GM18909 (cell line): Measurements from ENCODE around the gene LMX1A.

Experiments
- ATAC-seq: cut with Tn5 transposase; IDR thresholded peaks from one replicate; pipeline ENCODE4 v1.9.1; 2021; ENCODE audit warnings: mild to moderate bottlenecking; ENCODE audit not compliant: unreplicated experiment, poor library complexity

The LMX1A gene

DNA sequence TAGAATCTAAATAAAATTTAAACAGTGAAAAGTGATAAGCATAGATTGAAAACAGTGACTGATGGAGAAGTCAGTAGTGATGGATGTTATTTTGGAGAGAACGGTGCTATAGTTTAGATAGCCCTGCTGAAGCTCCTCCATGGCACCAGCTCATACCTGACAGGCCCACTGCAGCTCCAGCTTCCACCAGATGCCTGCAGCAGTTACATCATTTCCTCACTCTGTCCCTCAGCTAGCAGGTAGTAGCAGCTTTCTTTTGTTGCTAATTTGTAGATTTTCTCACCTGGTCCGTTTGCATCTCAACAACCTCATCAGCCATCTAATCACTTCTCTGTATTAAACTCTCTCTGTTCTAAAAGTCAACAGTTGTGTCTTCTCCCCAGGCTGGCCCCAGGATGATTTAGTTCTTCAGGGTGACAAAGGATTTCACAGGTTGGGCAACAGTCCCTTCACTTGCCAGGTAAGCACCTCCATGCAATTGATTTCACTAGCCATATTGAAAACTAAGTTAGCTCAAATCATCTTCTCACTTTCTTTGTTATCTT, 128.3 kb downstream of the LMX1A start:
- ATAC-seq = no peak

DNA sequence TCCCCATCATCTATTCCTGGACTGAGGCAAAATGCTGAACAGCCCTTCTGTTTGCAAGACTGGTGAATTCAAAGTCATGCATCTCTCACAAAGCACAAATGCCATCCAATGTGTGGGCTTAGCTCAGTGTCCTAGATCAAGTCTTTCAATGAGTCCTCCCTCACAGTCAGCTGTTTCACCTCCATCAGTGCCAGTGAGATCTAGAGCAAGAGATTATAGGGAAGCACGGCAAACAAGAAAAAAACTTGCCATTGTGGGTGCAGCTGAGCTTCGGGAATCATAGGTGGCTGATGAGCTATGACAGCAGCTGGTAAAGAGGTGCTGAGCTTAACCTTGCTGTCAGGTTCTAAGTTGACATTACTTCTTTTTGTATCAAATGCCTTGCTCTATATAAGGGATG, 130.2 kb downstream of the LMX1A start:
- no peak for ATAC-seq

DNA sequence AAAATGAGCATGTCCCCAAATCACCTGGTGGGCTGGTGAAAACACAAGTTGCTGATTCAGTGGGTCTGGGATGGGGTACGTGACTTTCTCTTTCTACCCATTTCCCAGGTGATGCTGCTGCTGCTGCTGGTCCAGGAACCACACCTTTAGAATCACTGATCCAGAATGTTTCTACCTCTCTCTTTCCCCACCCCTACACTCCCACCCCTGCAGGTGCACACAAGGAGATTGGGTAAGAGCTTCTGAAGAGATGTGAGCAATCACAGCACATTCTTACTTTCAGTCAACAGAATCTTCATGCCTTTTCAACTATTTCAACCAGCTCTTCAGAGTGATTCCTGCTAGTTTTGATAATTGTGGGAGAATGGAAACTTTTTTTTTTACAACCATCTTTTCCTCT, 130.9 kb downstream of the LMX1A start:
- ATAC-seq = no peak

DNA sequence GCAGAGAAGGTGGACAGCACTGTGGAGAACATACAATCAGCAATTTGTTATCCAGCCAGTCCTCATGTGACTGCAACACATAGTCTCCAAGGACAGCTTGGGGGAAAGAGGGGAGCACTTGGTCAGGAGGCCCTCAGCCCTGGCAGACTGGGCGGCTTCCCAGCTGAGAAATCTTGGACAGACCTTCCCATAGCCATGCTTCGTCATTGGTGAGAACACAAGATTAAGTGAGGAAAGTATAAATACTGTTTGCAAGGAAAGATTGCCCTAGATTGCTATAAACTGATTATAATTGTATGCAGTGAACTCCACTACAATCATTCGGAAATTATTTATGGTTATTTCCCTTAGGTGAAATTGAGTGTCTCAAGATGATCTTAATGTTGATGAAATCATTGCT, 131.5 kb downstream of the LMX1A start:
- ATAC-seq = no peak

DNA sequence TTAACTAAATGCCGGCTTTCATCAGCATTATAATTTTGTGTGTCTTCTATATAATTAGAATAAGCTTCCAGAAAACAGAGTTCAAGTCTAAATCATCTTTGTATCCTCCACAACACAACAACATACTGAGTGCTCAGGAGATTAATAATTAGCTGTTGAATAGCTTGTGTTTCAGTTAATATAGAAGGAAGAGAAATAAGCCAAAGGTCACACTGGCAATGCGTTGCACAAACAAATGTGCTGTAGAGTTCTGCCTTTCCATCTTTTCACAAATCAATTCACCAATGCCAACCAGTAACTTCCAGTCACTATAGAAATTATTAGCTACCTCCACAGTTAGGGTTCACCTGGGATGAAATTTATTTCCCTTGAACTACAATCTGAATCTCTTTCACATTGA, 132.0 kb downstream of the LMX1A start:
- no peak for ATAC-seq

DNA sequence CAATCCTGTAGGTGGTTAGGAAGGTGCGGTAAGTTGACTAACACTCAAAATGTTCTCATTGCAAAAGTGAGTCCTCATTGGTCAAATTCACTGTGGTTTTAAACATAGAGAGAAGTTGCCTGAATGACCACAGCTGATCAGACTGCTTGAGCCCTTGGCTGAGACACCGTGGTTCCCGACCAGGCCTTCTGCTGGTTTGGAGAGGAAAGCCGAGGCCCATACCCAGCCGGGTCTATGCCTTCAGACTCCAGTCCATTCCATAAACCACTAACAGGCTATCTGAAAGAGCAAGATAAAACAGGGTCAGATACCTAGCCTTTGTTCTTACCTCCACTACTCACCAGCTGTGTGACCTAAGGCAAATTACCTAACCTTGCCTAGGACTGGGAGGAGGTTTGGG, 133.9 kb downstream of the LMX1A start:
- no peak for ATAC-seq

DNA sequence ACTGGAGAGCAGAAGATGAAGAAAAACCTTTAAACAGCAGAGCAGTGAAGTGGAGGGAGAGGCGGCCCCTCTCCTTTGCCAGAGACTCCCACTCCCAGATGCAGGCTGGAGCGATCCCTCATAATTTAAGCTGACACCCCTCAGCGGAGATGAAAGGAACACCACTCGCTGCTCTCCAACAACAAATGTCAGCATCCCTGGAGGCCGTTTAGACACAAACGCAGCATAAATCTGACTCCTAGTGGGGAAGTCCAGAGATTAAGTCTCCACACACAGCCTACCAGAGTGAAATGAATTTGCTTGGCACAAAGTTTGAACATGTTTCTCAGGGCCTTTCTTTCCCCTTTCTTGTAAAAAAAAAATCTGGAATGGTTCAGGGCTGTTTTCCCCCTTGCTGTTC, 137.8 kb downstream of the LMX1A start:
- ATAC-seq = no peak

DNA sequence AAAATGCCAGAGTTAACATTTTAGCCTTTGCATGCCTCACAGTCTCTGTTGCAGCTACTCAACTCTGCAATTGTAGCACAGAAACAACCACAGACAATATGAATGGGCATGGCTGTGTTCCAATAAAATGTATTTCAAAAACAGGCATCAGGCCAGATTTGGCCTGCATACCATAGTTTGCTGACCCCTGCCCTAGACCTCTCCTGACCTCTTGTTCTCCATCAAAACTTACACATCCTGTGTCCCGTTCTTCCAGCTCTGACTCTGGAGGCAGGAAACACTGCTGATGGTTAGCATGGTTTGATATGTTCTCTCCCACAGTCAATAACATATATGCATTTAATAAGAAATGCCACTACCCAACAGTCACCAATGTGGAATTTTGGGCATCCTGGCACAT, 138.6 kb downstream of the LMX1A start:
- no peak for ATAC-seq

DNA sequence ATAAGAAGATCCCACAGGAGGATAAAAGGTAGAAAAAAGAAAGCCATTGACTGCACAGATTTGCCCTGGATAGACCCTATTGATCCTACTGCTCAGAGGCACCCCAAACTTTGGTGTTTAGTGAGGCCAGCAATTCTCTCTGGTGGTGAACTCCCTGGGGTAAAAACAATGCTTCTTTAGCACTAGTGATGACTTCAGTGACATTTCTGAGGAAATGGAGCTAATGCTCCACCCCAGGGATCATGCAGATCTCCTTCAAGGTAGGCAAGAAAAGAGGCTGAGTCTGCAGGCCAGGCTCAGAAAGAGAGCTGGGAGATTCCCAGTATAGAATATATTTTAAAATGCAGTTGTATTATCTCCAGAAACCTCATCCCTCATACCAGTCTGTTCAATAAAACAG, 140.3 kb downstream of the LMX1A start:
- no peak for ATAC-seq

DNA sequence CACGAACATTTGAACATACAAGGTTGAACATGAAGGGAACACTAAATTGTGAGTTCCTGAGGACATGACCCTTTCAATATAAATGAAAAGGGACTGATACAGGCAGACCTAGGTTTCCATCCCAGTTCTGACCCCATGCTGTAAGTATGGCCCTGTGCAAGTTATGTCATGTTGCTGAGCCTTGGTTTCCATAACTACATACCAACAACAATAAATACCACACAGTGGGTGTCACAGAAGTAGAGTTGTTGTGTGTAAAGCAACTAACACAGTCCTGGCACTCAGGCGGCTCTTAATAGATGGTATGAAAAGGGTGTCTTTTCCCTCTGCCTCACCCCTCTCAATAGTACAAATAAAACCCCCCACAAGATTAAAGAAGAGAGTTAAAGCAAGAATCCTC, 140.8 kb downstream of the LMX1A start:
- no peak for ATAC-seq

DNA sequence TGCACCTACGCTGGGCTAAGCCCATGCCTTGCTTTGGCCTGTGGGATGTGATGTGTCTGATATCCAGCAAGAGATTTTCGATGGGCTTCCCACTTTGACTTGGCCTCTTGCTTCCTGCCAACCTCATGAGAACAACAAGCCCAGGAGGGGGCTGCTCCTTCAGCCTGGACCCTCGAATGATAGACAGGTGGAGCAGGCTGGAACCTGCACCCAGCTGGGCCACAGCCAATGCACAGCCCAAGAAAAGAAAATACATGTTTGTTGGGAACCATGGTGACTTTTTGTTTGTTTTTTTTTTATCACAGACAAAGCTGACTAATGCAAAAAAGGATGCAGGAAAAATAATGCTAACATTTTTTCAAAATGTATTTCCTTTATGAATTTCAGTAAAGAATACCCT, 144.3 kb downstream of the LMX1A start:
- no peak for ATAC-seq

DNA sequence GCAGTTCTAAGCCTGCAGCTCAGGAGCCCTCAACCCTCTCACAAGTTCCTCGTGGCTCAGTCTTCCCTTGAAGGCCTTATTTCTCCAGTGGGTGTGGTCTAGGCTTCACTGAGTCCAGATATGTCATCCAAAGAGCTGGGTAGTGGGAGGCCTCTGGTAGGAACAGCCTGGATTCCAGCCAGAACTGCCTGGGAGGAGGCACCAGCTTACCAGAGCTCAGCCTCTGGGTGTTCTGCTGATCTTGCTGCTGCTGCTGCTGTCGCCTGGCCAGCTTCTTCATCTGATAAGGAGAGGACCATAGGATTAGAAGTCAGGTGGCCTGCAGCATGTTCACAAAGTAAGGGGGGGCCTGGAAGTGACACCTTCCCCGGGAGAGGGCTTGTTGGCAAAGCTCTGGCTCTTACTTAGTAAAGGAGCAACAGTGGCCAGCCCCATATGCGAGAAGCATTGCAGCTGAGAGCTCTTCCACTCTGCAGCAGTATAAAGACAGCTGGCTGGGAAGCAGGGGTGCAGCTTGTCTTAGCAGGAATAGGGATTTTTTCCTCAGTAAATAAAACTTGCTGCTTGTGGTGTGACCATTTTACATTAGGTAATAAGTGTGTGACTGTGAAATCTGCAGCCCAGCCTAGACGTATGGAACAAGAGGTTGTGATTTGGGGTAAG, 148.5 kb downstream of the LMX1A start:
- no peak for ATAC-seq

DNA sequence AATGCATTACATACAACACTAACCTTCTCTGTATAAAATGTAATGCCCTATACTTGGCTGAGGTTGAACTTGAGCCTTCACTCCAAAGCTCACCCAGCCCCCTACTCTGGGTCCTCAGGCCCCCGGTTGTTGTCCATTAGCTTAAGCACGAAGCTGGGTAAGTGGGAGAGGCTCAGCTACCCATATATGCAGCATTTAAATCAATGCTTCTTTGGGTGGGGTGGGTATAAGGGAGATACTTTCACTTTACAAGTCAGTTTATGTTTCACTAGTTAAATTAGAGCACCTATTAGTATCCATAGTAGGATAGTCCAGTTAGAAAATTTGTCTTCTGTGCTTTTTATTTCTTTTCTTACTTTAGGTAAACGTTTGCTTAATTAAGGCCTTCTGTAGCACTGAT, 151.4 kb downstream of the LMX1A start:
- ATAC-seq = no peak

DNA sequence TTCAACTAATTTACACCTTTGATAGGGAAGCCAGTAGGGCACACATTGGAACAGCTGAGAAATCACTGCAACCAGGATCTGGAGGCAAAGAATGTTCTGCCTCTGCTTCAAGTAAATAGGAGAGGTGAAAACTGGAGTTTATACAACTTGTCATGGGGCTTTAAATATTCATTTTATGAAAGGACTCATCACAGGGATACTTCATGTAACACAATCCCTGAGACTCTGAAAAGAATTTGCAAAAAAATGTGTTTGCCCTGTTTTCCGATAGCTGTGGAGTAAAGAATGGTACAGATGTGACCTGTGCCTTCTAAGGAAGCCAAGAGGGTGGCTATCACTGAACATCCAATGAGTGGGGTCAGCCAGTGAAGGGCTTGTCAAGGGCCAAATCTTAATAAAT, 152.0 kb downstream of the LMX1A start:
- no peak for ATAC-seq

DNA sequence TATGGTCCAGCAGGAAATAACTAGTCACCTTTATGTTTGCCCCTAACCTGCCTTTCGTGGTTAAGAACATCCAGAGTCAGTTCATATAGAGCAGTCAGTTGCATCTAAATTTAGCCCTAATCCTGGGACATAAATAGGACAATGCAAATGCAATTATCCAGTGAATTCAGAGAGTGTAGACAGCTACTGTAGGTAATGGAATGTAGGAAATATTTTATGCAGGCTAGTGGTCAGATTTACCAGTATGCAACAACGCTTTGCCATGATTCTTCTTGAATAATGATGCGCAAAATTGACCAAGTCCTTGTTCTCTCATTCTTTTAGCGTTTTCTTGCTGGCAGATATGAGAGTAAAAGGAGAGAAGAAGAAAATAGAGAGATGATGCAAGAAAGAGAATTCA, 165.4 kb downstream of the LMX1A start:
- ATAC-seq = no peak

DNA sequence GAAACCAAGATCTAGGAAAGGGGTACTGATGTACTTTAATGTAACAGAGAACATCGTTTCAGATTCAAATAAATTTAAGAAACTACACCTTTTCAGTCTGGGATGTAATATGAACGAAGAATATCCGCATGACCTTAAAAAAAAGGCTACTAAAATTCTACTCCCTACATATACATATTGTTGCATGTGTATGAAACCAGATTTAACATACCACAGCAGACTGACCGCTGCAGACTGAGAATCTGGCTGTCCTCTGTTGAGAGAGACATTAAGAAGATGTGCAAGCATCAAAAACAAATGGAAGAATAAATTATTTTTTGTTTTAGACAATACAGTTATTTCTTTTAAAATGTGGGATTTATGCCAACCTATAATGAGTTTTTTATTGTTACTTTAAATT, 166.6 kb downstream of the LMX1A start:
- ATAC-seq = no peak

DNA sequence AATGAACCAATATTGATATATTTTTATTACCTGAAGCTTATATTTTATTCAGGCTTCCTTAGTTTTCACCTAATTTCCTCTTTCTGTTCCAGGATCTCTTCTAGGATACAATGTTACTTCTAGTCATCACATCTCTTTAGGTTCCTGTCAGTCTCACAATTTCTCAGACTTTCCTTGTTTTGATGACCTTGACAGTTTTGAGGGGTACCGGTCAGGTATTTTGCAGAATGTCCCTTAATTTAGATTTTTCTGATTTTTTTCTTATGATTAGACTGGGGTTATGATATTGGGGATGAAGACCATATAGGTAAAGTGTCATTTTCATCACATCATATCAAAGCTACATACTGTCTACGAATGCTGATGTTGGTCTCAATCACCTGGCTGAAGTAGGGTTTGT, 167.5 kb downstream of the LMX1A start:
- ATAC-seq = no peak

DNA sequence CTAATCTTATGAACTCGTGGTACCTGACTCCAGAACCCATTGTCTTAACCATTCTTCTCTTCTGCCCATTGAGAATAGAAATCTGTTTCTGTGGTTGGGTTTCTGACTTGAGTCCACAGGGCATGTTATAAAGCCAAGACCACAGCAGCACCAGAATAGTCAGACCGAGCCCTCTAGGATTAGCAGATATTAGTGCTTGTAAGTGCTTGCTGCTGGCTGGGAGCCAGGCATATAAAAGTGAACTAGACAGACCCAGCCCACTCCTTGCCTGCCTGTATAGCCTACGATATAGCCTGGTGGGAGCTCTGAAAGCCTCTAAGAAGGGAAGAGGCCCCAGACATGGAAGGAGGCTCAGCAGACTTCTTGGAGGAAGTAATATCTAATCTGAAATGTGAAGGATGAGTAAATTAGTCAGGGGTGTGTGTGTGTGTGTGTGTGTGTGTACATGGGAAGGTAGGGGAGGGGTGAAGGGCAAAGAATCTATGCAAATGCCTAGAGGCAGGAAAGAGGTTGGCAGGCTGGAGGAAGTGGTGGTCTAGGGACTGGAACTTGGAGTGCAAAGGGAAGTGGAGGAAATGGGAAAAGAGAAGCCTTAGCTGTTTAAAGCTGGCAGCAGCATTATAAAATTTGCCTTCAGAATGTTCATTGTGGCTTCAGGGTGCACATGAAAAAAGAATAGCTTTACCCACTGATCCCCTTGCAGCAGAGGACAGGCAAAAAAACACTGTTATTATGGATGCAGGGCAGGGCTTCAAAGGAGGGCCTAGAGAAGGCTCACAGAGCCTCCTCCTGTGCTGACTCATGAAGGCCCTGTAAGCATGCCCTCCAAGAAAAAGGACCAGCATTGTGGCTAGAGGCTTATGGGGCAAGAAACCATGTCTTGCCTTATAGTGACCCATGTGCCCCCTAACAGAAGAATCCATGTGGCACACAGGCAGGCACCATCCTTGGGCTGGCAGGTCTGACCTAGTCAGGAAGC, 169.2 kb downstream of the LMX1A start:
- no peak for ATAC-seq

DNA sequence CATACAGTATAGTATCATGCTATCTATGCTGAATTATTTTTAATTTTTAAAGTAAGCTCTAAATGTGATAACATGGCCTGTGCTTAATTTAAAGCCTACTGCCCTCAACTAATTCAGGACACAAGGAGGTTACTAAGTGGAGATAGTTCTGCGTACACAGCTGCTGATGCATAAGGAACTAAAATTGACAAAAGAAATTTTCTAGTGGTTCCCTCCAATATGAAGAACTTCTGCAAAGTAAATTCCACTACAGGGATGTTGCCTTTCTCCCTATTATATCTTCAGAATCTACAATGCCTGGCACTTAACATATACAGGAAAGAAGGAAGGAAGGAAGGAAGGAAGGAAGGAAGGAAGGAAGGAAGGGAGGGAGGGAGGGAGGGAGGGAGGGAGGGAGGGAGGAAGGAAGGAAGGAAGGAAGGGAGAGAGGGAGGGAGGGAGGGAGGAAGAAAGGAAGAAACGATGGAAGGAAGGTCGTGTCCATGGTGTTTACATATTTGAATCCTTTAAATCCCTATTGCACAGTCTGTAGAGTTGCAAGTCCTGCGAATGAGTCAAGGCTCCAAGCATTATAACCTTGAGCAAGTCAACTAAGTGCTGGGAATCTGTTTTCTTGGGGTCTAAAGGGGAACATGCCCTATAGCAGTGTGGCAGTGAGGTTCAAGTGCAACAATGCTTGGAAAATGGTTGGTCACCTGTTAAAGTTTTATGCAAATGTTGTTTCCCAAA, 171.2 kb downstream of the LMX1A start:
- no peak for ATAC-seq

DNA sequence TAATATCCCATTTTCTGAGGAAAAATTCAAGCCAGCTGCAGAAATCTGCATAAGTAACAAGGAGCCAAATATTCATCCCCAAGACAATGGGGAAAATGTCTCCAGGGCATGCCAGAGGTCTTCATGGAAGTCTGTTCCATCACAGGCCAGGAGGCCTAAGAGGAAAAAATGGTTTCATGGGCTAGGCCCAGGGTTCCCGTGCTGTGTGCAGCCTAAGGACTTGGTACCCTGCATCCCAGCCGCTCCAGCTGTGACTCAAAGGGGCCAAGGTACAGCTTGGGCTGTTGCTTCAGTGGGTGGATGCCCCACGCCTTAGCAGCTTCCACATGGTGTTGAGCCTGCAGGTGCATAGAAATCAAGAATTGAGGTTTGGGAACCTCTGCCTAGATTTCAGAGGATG, 173.5 kb downstream of the LMX1A start:
- ATAC-seq = no peak

DNA sequence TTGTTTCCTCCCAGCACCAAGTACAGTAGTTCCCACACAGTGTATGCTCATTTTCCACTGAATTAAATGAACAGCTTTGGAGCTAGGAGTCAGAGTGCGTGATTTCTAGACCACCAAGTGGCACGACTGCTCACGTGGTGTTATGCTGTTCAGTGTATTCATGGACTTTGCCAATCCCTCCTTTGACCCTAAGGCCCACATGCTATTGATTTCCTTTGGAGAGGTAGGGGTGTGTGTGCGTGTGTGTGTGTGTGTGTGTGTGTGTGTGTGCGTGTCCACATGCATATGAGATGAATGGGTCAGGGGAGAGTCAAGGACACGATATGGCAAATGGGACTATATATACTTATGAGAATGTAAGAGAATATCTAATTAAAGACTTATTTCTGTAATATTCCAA, 177.2 kb downstream of the LMX1A start:
- ATAC-seq = no peak
